Activated T-helper 2 cell treated with anti-CD3 and anti-CD28 coated beads, Interferon-gamma antibody, Interleukin-2, Interleukin-4, amounts not matched to agents 10 μg/mL and 5 μg/mL and 100 μg/mL, durations not matched to agents 14 hours and 24 hours and 36 hours (primary cell): Measurements from ENCODE around the gene NLRP3. TPM values are rescaled to one million over a fixed set of nuclear protein-coding genes. Genes with fewer than 3 reads are reported as not detected.
"Not testable (repeated sequence)": the region's sequence is repeated elsewhere in the genome, so short reads cannot be mapped to it uniquely, and the experiment has no call there.

Experiments
- DNase-seq: peaks from one replicate; pipeline ENCODE4 v3.0.0; 2021; ENCODE audit warnings: low spot score
- H3K27ac Mint-ChIP-seq: one replicate; pipeline ENCODE4 v1.8.0; 2021; ENCODE audit warnings: mixed read lengths
- H3K27me3 Mint-ChIP-seq: one replicate; pipeline ENCODE4 v1.8.0; 2021; ENCODE audit warnings: low read depth, mixed read lengths
- H3K36me3 Mint-ChIP-seq: one replicate; pipeline ENCODE4 v1.8.0; 2021; ENCODE audit warnings: low read depth, mixed read lengths
- H3K4me1 Mint-ChIP-seq: one replicate; pipeline ENCODE4 v1.8.0; 2021; ENCODE audit warnings: low read depth, mixed read lengths
- H3K4me3 Mint-ChIP-seq: one replicate; pipeline ENCODE4 v1.8.0; 2021; ENCODE audit warnings: low read depth, mild to moderate bottlenecking, moderate library complexity, mixed read lengths
- H3K9me3 Mint-ChIP-seq: one replicate; pipeline ENCODE4 v1.8.0; 2021; ENCODE audit warnings: mixed read lengths
- intact Hi-C: fragments of 100-400 bp; cut with micrococcal nuclease; formaldehyde crosslinking; loops from one replicate; pipeline ENCODE4 v1.15.1; 2023
- total RNA-seq: library from RNA; stranded (reverse); gene quantifications from 2 replicates; pipeline ENCODE4 v1.2.3, GENCODE V29; 2022

The NLRP3 gene
- total RNA-seq, 1 donor from 2014 or later: 0.09 TPM

- H3K4me1 Mint-ChIP-seq, H3K27ac Mint-ChIP-seq, H3K9me3 Mint-ChIP-seq, DNase-seq, H3K4me3 Mint-ChIP-seq, H3K36me3 Mint-ChIP-seq, intact Hi-C loops: not testable (repeated sequence)
- H3K27me3 Mint-ChIP-seq: peaks cover 14% of the 10 kb centered on the region
These were observed 38.3 kb upstream of the NLRP3 start for GRCh38 chr1:247377656-247378055.

GRCh38 chr1:247378334-247379073 is 37.5 kb upstream of the NLRP3 start:
- no peak for DNase-seq
- no peak overlapping the region for H3K27ac Mint-ChIP-seq
- H3K36me3 Mint-ChIP-seq: no peaks in the 10 kb centered on the region
- intact Hi-C loops: no loop called here
- peaks cover under 1% of the 10 kb centered on the region for H3K9me3 Mint-ChIP-seq
- H3K4me1 Mint-ChIP-seq: no peaks in the 10 kb centered on the region
- H3K27me3 Mint-ChIP-seq: peaks cover 13% of the 10 kb centered on the region
- H3K4me3 Mint-ChIP-seq: no peak overlapping the region

GRCh38 chr1:247385283-247385682 is 30.7 kb upstream of the NLRP3 start:
- no peak for DNase-seq
- peaks cover 25% of the 10 kb centered on the region for H3K4me1 Mint-ChIP-seq
- H3K36me3 Mint-ChIP-seq: no peaks in the 10 kb centered on the region
- intact Hi-C loops: no loop called here
- H3K9me3 Mint-ChIP-seq: peaks cover 16% of the 10 kb centered on the region
- no peak overlapping the region for H3K4me3 Mint-ChIP-seq
- H3K27ac Mint-ChIP-seq: no peak overlapping the region
- peaks cover 21% of the 10 kb centered on the region for H3K27me3 Mint-ChIP-seq

- Mint-ChIP-seq H3K4me3 (no peak overlapping the region), H3K9me3 (peaks cover 16% of the 10 kb centered on the region), H3K36me3 (no peaks in the 10 kb centered on the region), H3K4me1 (peaks cover 26% of the 10 kb centered on the region), H3K27me3 (peaks cover 21% of the 10 kb centered on the region), H3K27ac (no peak overlapping the region)
- no peak for DNase-seq
- intact Hi-C loops: no loop called here
These were observed 29.8 kb upstream of the NLRP3 start for GRCh38 chr1:247386217-247386616.

GRCh38 chr1:247386687-247387086 is 29.3 kb upstream of the NLRP3 start:
- H3K9me3 Mint-ChIP-seq: peaks cover 16% of the 10 kb centered on the region
- intact Hi-C loops: no loop called here
- H3K36me3 Mint-ChIP-seq: no peaks in the 10 kb centered on the region
- DNase-seq: no peak
- H3K27ac Mint-ChIP-seq: no peak overlapping the region
- H3K4me3 Mint-ChIP-seq: no peak overlapping the region
- H3K4me1 Mint-ChIP-seq: peaks cover 26% of the 10 kb centered on the region
- peaks cover 21% of the 10 kb centered on the region for H3K27me3 Mint-ChIP-seq

- Mint-ChIP-seq H3K27me3 (peaks cover 24% of the 10 kb centered on the region), H3K4me3 (no peak overlapping the region), H3K36me3 (no peaks in the 10 kb centered on the region), H3K27ac (no peak overlapping the region), H3K9me3 (peaks cover 16% of the 10 kb centered on the region), H3K4me1 (peaks cover 26% of the 10 kb centered on the region)
- intact Hi-C loops: no loop called here
- DNase-seq: no peak
These were observed 28.9 kb upstream of the NLRP3 start for GRCh38 chr1:247387096-247387495.

- intact Hi-C loops: no loop called here
- no peaks in the 10 kb centered on the region for H3K36me3 Mint-ChIP-seq
- H3K27ac Mint-ChIP-seq: no peak overlapping the region
- H3K27me3 Mint-ChIP-seq: peaks cover 26% of the 10 kb centered on the region
- no peak overlapping the region for H3K4me3 Mint-ChIP-seq
- no peak for DNase-seq
- peaks cover 16% of the 10 kb centered on the region for H3K9me3 Mint-ChIP-seq
- H3K4me1 Mint-ChIP-seq: peaks cover 26% of the 10 kb centered on the region
These were observed 28.4 kb upstream of the NLRP3 start for GRCh38 chr1:247387565-247387964.

GRCh38 chr1:247390116-247390791 is 25.7 kb upstream of the NLRP3 start:
- H3K9me3 Mint-ChIP-seq: no peaks in the 10 kb centered on the region

GRCh38 chr1:247390996-247391395 is 25.0 kb upstream of the NLRP3 start:
- no peak overlapping the region for H3K4me3 Mint-ChIP-seq
- H3K27ac Mint-ChIP-seq: no peak overlapping the region
- no peaks in the 10 kb centered on the region for H3K36me3 Mint-ChIP-seq
- peaks cover 30% of the 10 kb centered on the region for H3K27me3 Mint-ChIP-seq
- DNase-seq: no peak
- H3K9me3 Mint-ChIP-seq: no peaks in the 10 kb centered on the region
- intact Hi-C loops: loop anchor here (1.0 kb wide), 3 partner anchors 19 to 185 kb away; no protein-coding TSS in a partner anchor
- H3K4me1 Mint-ChIP-seq: peaks cover 17% of the 10 kb centered on the region

More at GRCh38 chr1:247390116-247390791, 25.7 kb upstream of the NLRP3 start:
- peak overlapping the region; percentile 62 for H3K4me3 Mint-ChIP-seq
- intact Hi-C loops: loop anchor here (1.0 kb wide), 3 partner anchors 20 to 186 kb away; no protein-coding TSS in a partner anchor
- peak; percentile 77 for DNase-seq
- H3K27ac Mint-ChIP-seq: peak overlapping the region; percentile 33
- H3K27me3 Mint-ChIP-seq: peaks cover 30% of the 10 kb centered on the region
- peaks cover 17% of the 10 kb centered on the region for H3K4me1 Mint-ChIP-seq
- no peaks in the 10 kb centered on the region for H3K36me3 Mint-ChIP-seq

- H3K4me3 Mint-ChIP-seq: no peak overlapping the region
- H3K9me3 Mint-ChIP-seq: no peaks in the 10 kb centered on the region
- H3K4me1 Mint-ChIP-seq: peaks cover 11% of the 10 kb centered on the region
- intact Hi-C loops: no loop called here
- H3K27ac Mint-ChIP-seq: no peak overlapping the region
- no peak for DNase-seq
- peaks cover 29% of the 10 kb centered on the region for H3K27me3 Mint-ChIP-seq
- no peaks in the 10 kb centered on the region for H3K36me3 Mint-ChIP-seq
These were observed 23.9 kb upstream of the NLRP3 start for GRCh38 chr1:247392088-247392487.

GRCh38 chr1:247395075-247395474 is 20.9 kb upstream of the NLRP3 start:
- H3K27ac Mint-ChIP-seq, H3K36me3 Mint-ChIP-seq, H3K9me3 Mint-ChIP-seq, intact Hi-C loops, DNase-seq, H3K4me1 Mint-ChIP-seq, H3K4me3 Mint-ChIP-seq: not testable (repeated sequence)
- H3K27me3 Mint-ChIP-seq: peaks cover 35% of the 10 kb centered on the region

- peaks cover 57% of the 10 kb centered on the region for H3K27me3 Mint-ChIP-seq
- intact Hi-C loops: loop anchor here (10.0 kb wide), 1 partner anchor 186 kb away; no protein-coding TSS in a partner anchor
- DNase-seq: no peak
- H3K4me1 Mint-ChIP-seq: no peaks in the 10 kb centered on the region
- no peaks in the 10 kb centered on the region for H3K36me3 Mint-ChIP-seq
- no peak overlapping the region for H3K27ac Mint-ChIP-seq
- no peak overlapping the region for H3K4me3 Mint-ChIP-seq
- no peaks in the 10 kb centered on the region for H3K9me3 Mint-ChIP-seq
These were observed 15.3 kb upstream of the NLRP3 start for GRCh38 chr1:247400685-247401084.
